ENCODE data around the gene NLGN1.

DNA sequence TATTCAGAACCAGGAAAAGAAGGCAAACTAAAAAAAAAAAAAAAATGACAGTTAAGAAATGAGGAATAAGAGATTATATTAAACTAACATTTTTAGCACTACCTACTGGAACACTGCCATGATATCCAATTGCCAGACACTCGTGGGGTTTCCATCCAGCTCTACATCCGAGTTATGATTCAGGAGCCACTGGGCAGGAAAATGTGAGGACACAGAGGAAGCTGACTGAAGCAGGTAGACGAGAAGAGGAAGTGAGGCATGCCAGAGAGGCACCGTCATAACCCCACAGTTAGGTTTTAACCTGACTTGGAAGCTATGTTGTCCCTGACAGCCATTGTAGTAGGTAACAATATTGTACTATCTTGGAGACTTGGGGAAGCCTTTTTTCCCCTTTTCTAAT, 495.0 kb downstream of the NLGN1 start:
- TF ChIP-seq, protein P1, sequence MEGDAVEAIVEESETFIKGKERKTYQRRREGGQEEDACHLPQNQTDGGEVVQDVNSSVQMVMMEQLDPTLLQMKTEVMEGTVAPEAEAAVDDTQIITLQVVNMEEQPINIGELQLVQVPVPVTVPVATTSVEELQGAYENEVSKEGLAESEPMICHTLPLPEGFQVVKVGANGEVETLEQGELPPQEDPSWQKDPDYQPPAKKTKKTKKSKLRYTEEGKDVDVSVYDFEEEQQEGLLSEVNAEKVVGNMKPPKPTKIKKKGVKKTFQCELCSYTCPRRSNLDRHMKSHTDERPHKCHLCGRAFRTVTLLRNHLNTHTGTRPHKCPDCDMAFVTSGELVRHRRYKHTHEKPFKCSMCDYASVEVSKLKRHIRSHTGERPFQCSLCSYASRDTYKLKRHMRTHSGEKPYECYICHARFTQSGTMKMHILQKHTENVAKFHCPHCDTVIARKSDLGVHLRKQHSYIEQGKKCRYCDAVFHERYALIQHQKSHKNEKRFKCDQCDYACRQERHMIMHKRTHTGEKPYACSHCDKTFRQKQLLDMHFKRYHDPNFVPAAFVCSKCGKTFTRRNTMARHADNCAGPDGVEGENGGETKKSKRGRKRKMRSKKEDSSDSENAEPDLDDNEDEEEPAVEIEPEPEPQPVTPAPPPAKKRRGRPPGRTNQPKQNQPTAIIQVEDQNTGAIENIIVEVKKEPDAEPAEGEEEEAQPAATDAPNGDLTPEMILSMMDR (IDR thresholded peaks at IDR 0.05): no peak
- TF ChIP-seq POLR2AphosphoS5 (IDR thresholded peaks at IDR 0.05): no peak
- no peak for TF ChIP-seq POLR2A (IDR thresholded peaks at IDR 0.05; ENCODE audit: low read depth)
- no peak for TF ChIP-seq EP300 (IDR thresholded peaks at IDR 0.05)
